Fibroblast of the aortic adventitia (primary cell): ENCODE results near the gene KCNN2. TPM values are rescaled to one million over a fixed set of nuclear protein-coding genes. Genes with fewer than 3 reads are reported as not detected.

ENCODE experiments used
- DNase-seq: peaks from one replicate; pipeline ENCODE4 v3.0.0-alpha.2; 2010; ENCODE audit warnings: low read depth
- H3K4me3 ChIP-seq: 2 replicates; pipeline ENCODE4 v1.5.1; 2011; ENCODE audit warnings: low read depth, mild to moderate bottlenecking, control low read depth, low read length, moderate library complexity
- total RNA-seq: library from RNA; depleted of rRNA; stranded (reverse); fragments of >200 nt; gene quantifications from 2 replicates; pipeline ENCODE4 v1.2.3, GENCODE V29; 2012; ENCODE audit warnings: low replicate concordance
- TF ChIP-seq, protein P1 (sequence below): IDR thresholded peaks from 2 replicates; pipeline ENCODE4 v1.5.1; 2011; ENCODE audit warnings: mild to moderate bottlenecking, low read length, control low read depth, inconsistent platforms; ENCODE audit not compliant: insufficient read depth

Gene KCNN2
- total RNA-seq, 1 donor = not detected

DNA sequence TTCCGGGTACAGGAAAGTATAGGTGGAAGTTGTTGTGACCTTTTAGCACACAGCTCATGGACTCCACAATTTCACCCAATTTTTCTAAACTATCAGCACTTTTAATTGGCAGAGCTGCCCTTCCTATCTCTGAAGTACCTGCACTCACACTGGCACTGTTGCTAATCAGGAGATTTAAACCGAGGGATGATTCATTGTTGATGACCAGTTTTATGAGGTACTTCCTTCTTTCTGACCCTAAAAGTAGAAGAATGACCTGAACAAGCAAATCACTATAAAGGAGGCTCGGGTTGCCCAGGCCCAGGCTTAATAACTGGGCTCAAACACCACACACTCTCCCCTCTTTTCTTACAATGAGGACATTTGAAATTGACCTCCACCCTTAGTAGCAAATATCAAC is 105.9 kb downstream of the KCNN2 start:
- no peak for DNase-seq
- TF ChIP-seq, protein P1, sequence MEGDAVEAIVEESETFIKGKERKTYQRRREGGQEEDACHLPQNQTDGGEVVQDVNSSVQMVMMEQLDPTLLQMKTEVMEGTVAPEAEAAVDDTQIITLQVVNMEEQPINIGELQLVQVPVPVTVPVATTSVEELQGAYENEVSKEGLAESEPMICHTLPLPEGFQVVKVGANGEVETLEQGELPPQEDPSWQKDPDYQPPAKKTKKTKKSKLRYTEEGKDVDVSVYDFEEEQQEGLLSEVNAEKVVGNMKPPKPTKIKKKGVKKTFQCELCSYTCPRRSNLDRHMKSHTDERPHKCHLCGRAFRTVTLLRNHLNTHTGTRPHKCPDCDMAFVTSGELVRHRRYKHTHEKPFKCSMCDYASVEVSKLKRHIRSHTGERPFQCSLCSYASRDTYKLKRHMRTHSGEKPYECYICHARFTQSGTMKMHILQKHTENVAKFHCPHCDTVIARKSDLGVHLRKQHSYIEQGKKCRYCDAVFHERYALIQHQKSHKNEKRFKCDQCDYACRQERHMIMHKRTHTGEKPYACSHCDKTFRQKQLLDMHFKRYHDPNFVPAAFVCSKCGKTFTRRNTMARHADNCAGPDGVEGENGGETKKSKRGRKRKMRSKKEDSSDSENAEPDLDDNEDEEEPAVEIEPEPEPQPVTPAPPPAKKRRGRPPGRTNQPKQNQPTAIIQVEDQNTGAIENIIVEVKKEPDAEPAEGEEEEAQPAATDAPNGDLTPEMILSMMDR = no peak
- H3K4me3 ChIP-seq = no peak overlapping the region

DNA sequence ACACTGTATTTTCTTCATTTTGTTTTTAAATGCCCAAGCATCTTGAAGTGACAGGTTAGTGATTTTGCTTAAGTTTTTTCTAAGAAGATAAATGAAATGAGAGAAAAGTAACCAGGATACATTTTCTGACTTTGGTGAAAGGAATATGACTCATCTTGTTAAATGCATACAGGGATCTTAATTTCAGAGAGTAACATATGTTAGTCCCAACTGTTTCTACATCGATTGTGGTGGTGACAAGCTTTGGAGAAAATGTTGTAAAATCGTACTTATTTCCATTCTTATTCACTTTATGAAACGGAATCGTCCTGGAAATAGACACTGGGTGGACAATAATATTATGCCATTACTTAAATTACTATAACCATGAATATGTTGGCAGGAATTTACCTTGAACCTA is 107.5 kb downstream of the KCNN2 start:
- no peak for DNase-seq
- TF ChIP-seq, protein P1 = no peak
- H3K4me3 ChIP-seq = no peak overlapping the region

DNA sequence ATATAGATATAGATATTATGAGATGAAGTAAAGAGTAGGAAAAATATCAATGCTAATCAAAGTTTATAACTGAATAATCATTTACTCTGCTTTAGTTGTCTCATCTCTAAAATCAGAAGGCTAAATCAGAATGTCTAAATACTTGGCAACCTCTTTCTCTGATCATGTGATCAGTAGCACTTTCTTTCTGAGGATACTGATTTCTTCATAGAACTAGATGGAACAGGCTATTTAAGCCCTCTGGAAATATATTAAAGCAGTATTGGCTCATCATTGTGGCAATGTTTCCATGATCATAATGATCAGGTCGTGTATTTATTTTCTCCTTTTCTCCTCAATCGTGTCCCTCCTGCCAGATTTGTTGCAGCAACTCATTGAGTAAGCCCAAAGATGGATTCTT is 109.7 kb downstream of the KCNN2 start:
- TF ChIP-seq, protein P1 = no peak
- no peak for DNase-seq
- H3K4me3 ChIP-seq = no peak overlapping the region

DNA sequence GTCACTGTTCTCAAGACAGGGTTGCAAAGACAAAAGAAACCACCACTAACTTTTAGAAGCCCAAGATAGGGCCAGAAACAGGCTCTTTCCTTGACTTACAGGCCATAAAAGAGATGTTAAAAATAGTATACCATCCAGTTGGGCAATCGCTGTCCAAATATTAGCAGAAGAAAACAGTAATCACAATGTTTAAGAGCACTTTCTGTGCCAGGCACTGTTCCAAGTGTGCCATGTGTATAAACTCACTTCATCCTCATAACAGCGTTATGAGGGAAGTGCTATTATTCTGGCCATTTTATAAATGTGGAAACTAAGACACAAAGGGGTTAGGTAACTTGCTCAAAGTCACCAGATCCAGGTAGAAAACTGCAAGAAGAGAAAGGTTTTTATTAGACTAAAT is 111.7 kb downstream of the KCNN2 start:
- TF ChIP-seq, protein P1 = no peak
- H3K4me3 ChIP-seq = no peak overlapping the region
- DNase-seq = no peak

DNA sequence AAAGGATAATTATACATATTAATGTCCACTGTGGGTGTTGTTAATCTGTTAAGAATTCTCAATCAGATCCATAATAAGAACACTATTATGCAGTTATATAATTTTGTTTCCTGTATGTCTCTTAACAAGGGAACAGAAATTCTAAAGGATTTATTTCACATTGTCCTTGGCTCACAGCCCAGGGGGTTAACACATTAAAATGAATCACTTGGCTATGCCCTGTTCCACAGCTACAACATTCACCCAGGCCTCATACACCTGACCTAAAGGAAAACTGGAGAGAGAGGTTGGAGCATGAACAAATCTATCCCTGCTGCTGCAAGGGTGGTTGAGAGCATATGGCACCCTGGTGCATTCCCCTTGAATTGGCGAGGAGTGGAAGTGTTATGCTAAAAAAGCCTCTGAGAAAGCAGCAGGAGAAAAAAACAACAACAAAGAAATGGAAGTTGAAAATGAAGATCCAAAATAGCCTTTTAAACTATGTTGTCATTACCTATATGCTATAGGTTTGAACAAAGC is 116.0 kb downstream of the KCNN2 start:
- DNase-seq = no peak
- H3K4me3 ChIP-seq = no peak overlapping the region
- TF ChIP-seq, protein P1 = no peak

DNA sequence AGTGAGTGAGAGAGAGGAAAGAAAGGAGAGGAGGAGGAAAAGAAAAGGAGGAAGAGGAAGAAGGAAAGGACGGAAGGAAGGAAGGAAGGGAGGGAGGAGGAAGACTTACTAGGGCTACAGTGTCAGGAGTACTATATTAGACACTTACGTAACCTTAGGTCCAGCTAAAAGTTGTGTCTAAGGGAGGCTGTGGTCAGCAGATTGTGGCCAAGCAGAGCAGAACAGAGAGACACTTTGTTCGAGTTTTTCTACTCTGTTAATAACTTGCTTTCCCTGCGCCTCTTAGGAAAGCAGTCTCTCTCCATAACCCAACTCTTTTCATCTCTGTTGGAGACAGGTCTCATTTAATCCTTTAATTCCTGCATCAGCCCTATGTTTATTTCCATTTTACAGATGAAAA is 138.9 kb downstream of the KCNN2 start:
- TF ChIP-seq, protein P1 = no peak
- DNase-seq = no peak
- no peak overlapping the region for H3K4me3 ChIP-seq

DNA sequence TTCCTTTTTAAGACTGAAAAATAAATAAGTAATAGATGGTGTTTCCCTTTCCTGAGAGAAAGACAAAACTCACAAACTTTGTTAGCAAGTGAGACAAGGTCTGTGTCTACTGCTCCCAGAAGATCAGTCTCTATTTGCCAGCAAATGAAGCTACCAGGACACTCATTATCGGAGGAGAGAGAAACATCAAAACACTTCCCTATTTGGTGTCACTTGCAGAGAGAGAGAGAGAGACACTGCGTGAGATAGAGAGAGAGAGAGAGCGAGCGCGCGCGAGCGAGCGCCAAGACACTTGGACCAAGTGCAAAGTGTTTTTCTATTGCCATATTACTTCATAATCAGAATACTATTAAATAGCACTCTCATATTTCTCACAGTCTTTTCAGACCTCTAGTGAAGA is 142.7 kb downstream of the KCNN2 start:
- TF ChIP-seq, protein P1 = no peak
- H3K4me3 ChIP-seq = no peak overlapping the region
- DNase-seq = no peak
